GM18873 (cell line): Measurements from ENCODE around the gene MAN1C1.

Experiments used
- ATAC-seq: cut with Tn5 transposase; IDR thresholded peaks from one replicate; pipeline ENCODE4 v1.9.1; 2021; ENCODE audit warnings: mild to moderate bottlenecking, moderate library complexity, moderate number of reproducible peaks; ENCODE audit not compliant: unreplicated experiment, low FRiP score

Gene MAN1C1

GRCh38 chr1:25611843-25612242, 4.7 kb upstream of the MAN1C1 start:
- ATAC-seq = no peak

DNA sequence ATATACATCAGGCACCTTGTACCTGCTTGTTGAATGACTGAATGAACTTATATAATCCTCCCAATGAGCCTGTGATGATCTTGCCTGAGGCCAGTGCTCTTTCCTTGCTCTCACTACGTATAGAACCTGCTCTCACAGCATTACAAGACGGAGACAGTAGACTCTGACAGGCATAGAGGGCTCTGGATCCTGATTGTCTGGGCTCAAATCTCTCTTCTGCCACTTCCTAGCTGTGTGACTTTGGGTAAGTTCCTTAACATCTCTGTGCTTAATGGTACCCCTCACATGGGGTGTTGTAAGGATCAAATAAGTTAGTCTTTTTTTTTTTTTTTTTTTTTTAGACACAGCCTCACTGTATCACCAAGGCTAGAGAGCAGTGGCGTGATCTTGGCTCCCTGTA, 4.2 kb upstream of the MAN1C1 start:
- no peak for ATAC-seq

DNA sequence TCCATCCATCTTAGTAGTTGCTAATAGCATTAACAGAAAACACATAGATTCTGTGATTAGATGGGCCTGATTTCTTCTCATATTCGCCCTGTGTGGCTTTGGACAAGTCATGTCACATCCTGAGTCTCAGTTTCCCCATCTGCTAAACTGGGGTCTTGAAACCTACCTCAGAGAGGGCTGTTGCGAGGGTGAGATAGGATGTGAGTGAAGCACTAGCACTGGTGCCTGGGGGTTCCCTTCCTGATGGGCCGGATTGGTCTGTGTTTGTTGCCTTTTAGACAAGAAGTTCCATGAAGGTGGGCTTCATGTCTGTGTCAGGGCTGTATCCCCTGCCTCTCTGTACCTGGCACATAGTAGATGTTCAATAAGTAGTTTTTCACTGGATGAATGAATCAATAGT, 3.5 kb upstream of the MAN1C1 start:
- ATAC-seq = no peak

DNA sequence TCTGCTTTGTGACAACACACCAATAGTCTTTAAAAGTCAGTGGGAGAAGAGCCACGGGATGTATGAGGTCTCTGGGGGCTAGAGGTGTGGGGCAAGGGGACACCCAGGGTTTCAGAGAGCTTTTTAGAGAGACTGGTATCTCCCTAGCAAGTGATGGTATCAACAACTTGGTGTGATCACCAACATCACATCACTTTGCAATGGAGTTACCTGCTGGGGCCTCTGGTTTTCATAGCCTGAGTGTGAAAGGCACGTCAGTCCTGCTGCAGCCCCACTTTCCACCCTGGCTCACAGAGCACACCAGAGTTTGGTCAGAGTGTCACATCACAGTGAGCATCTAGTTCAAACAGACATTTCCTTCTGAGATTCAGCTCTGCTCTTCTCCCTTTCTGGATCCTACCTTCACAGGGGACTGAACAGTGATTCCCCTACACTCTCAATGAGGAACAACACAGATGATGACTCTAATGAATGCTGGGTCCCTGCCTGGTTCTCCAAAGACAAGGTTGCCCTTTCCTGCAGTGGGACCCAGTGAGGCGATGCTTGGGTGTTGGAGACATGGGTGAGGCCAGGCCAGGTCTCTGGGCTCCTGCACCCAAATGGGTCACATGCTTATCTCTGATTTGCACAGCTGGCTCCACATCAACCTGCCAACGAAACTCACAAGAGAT, 2.0 kb upstream of the MAN1C1 start:
- ATAC-seq = no peak

DNA sequence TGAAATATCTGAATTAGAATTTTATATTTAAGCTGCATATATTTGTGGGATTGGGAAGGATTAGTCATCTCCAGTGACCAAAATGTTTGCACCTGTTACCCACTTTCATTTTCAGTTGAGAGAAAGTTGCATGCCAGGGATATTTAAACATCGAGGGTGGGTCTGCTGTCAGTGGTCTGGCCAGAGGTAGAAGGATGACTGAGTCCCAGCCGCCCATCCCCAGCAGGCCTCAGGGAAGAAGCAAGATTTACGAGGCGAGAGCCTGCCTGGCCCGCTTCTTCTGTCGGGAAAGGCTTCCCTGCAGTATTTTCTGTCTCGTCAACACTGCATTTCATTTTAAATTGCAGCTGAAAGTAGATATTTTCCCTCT, 1.4 kb upstream of the MAN1C1 start:
- no peak for ATAC-seq

GRCh38 chr1:25615563-25616094, 962 bp upstream of the MAN1C1 start:
- ATAC-seq = no peak

- ATAC-seq = no peak
These were observed 515 bp downstream of the MAN1C1 start for GRCh38 chr1:25616987-25617624.

DNA sequence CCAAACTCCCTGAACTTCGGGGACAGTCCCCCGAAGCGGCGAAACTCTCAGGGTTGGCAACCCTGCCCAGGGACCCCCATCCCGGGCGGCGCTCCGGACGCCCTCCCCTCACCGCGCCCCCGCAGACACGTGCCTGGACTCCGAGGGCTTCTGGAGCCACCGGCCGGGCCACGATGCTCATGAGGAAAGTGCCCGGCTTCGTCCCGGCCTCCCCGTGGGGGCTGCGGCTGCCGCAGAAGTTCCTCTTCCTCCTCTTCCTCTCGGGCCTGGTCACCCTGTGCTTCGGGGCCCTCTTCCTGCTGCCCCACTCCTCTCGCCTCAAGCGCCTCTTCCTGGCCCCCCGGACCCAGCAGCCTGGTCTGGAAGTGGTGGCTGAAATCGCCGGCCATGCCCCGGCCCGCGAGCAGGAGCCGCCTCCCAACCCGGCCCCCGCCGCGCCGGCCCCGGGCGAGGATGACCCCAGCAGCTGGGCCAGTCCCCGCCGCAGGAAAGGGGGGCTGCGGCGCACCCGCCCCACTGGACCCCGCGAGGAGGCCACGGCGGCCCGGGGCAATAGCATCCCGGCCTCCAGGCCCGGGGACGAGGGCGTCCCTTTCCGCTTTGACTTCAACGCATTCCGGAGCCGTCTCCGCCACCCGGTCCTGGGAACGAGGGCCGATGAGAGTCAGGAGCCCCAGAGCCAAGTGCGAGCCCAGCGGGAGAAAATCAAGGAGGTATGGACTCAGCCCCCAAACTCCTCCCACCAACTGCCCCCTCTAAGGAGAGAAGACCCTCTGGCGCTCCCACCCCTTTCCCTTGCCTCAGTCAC, 1.2 kb downstream of the MAN1C1 start:
- no peak for ATAC-seq

DNA sequence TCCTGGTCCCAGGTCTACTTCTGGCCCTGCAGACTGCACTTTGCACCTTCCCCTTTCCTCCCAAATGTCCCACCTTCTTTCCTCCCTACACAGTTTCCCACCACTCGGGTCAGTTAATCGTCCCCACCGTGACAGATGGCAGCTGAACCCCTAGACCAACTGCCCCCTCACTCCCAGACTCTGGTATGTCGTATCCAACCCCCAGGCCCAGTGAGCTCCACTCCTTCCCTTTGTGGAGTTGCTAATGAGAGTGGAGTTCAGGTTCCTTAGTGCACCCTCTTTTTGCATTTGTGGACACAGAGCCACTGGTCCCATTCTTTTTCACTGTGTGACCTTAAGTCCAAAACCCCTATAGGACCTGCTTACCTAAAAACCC, 1.8 kb downstream of the MAN1C1 start:
- ATAC-seq = no peak

GRCh38 chr1:25619101-25619890, 2.7 kb downstream of the MAN1C1 start:
- no peak for ATAC-seq

GRCh38 chr1:25620211-25620610, 3.6 kb downstream of the MAN1C1 start:
- no peak for ATAC-seq

GRCh38 chr1:25620701-25621350, 4.2 kb downstream of the MAN1C1 start:
- no peak for ATAC-seq

DNA sequence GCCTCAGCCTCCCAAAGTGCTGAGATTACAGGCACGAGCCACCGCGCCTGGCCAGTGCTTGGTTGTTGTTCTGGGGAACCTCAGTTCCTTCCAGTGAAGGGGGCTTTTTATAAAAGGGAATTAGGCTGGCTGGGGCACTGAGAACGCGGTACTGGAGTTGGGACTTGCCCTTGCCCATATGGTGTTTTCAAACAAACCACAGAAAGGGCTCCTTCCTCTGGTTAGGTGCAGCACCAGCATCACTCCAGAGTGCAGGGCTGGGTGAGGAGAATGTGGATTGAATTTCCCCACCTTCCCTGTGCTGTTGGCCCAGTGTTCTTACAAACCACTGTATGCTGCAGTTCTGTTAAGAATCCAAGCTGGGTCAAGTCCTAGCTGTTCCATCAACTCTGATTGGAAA, 5.3 kb downstream of the MAN1C1 start:
- ATAC-seq = no peak

DNA sequence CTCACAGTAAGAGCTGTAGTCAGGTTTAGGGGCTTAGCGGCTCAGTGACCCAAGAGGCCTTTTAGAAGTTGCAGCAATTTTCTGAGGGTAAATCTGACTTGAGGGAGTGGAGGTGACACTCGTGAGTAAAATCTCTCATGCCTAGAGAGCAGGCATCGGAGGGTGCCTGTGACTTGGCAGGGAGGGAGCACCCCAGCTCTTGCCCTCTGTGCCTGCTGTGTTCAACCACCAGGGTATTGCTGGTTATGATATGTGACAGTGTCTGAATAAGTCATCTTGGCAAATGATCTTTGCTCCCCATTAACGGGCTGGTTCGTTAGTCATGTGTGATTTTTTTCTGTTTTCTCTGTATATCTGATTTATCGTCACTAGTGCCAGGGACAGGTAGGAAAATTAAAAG, 5.9 kb downstream of the MAN1C1 start:
- no peak for ATAC-seq

DNA sequence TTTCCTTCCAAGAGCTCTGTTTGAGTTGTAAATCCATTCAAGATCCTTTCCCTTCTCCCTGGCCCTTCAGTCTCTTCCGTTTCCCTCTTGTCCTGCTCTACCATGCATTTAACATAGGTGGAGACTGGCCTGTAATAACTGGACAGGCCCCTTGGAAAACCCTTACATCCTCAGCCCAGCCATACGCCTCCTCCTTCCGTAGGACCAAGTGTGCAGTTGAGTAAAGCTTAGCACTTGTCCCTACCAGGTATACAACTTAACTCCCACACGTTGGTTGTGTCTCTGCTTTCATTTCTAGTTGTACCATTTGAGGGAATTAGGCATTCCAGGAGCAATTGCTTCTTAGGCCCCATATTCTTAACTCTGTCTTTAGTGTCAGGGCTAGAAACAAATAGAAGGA, 6.4 kb downstream of the MAN1C1 start:
- no peak for ATAC-seq

DNA sequence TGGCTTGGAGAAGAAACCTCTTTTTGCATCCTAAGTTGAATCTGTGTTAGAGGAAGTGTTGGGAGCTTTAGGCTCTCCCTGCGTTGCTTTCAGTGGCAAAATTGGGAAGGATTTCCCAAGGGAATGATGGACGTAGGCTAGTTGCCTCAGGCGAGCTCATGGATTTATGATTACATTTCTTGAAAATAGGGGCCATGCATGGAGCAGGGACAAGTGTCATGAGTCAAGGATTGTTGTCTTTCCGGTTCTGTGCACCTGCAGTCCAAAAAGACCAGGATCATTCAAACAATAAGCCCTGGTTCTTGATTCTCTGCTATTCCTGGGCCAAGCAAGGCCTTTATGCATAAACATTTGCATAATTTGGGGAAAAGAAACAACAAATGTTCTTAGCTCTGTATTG, 7.1 kb downstream of the MAN1C1 start:
- ATAC-seq = no peak

GRCh38 chr1:25624156-25624555, 7.6 kb downstream of the MAN1C1 start:
- ATAC-seq = no peak

DNA sequence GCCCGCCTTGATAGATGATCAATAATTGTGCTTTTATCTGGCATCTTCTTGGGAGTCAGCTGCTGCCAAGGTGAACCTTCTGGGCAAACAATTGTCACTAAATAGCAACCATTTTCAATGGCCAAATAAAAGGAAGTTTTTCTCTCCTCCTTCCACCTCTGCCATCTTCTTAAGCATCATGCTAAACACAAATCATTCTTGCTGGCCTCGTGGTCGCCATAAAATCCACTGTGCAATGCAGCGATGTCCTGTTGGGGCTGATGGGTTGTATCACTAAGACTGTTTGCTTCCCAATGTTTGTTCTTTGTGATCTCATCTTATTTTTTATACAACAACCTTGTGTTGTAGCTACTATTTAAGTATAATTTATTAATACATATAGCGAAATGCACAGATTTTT, 8.0 kb downstream of the MAN1C1 start:
- no peak for ATAC-seq

GRCh38 chr1:25626018-25626417, 9.4 kb downstream of the MAN1C1 start:
- no peak for ATAC-seq

DNA sequence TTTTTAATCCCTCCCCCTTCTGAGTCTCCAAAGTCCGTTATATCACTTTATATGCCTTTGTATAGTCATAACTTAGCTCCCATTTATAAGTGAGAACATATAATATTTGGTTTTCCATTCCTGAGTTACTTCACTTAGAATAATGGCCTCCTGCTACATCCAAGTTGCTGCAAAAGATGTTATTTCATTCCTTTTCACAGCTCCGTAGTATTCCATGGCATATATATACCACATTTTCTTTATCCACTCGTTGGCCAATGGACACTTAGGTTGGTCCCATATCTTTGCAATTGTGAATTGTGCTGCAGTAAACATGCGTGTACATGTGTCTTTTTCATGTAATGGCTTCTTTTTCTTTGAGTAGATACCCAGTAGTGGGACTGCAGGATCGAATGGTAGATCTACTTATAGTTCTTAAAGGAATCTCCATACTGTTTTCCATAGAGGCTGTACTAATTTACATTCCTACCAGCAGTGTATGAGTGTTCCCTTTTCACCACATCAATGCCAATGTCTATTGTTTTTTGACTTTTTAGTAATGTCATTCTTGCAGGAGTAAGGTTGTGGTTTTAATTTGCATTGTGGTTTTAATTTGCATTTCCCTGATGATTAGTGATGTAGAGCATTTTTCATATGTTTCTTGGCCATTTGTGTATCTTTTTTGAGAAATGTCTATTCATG, 12.3 kb downstream of the MAN1C1 start:
- ATAC-seq = no peak
